ENCODE data around the gene MYCN. TPM values are rescaled to one million over a fixed set of nuclear protein-coding genes. Genes with fewer than 3 reads are reported as not detected.

The MYCN gene
- total and polyA plus RNA-seq, 4 donors: 0.16 to 1.3 TPM; not detected in 2

GRCh38 chr2:15954761-15955160 lies 14.4 kb downstream of the MYCN start:
- DNase-seq (ENCODE audit: low spot score): no peak
- TF ChIP-seq CTCF (IDR thresholded peaks at IDR 0.05; ENCODE audit: low read depth, low read length, missing input control): no peak
- TF ChIP-seq NR2F2 (IDR thresholded peaks at IDR 0.05): no peak
- TF ChIP-seq TAF1 (conservative IDR thresholded peaks at IDR 0.05): no peak
- no peak for TF ChIP-seq FOXA1 (IDR thresholded peaks at IDR 0.05)
- no peak for TF ChIP-seq ZBTB33 (IDR thresholded peaks at IDR 0.05)
- no peak for TF ChIP-seq RXRA (IDR thresholded peaks at IDR 0.05)
- H3K4me1 ChIP-seq (ENCODE audit: control insufficient read depth in 4 of 4, insufficient read depth in 4 of 4, low read length in 3 of 4): peaks cover 2 to 9% (median 5%) of the 10 kb centered on the region in 4 donors
- no peak overlapping the region for H3K4me3 ChIP-seq (ENCODE audit: low read depth in 1 of 3, low read length in 3 of 3)
- no peaks in the 10 kb centered on the region for H3K36me3 ChIP-seq (ENCODE audit: control insufficient read depth in 4 of 4, insufficient read depth in 3 of 4, low read depth in 1 of 4, low read length in 3 of 4)
- H3K27ac ChIP-seq (ENCODE audit: low read depth in 1 of 2, low read length in 2 of 2): no peak overlapping the region
- 93% methylated on average over 8 of the region's 8 CpGs for WGBS
- no peaks in the 10 kb centered on the region for H3K27me3 ChIP-seq (ENCODE audit: control insufficient read depth in 4 of 4, insufficient read depth in 4 of 4, low read length in 3 of 4)
- H3K9me3 ChIP-seq (ENCODE audit: control insufficient read depth in 4 of 4, low read length in 3 of 4): no peaks in the 10 kb centered on the region
- no peak overlapping the region for H3K9ac ChIP-seq (ENCODE audit: low read depth in 1 of 2, low read length in 2 of 2)

GRCh38 chr2:15955232-15955988 lies 15.1 kb downstream of the MYCN start:
- H3K36me3 ChIP-seq (ENCODE audit: control insufficient read depth in 4 of 4, insufficient read depth in 3 of 4, low read depth in 1 of 4, low read length in 3 of 4): no peaks in the 10 kb centered on the region
- peaks cover 0 to 4% (median 2%) of the 10 kb centered on the region in 4 donors for H3K4me1 ChIP-seq (ENCODE audit: control insufficient read depth in 4 of 4, insufficient read depth in 4 of 4, low read length in 3 of 4)
- WGBS: 91% methylated on average over 7 of the region's 7 CpGs
- TF ChIP-seq FOXA1 (IDR thresholded peaks at IDR 0.05) (no peak), RXRA (IDR thresholded peaks at IDR 0.05) (no peak), YY1 (IDR thresholded peaks at IDR 0.05) (no peak), ATF3 (IDR thresholded peaks at IDR 0.05) (no peak), SP1 (IDR thresholded peaks at IDR 0.05) (no peak)
- H3K9me3 ChIP-seq (ENCODE audit: control insufficient read depth in 4 of 4, low read length in 3 of 4): no peaks in the 10 kb centered on the region
- no peak overlapping the region for H3K9ac ChIP-seq (ENCODE audit: low read depth in 1 of 2, low read length in 2 of 2)
- H3K27ac ChIP-seq (ENCODE audit: low read depth in 1 of 2, low read length in 2 of 2): no peak overlapping the region
- no peaks in the 10 kb centered on the region for H3K27me3 ChIP-seq (ENCODE audit: control insufficient read depth in 4 of 4, insufficient read depth in 4 of 4, low read length in 3 of 4)
- H3K4me3 ChIP-seq (ENCODE audit: low read depth in 1 of 3, low read length in 3 of 3): no peak overlapping the region
- no peak for DNase-seq (ENCODE audit: low spot score)

GRCh38 chr2:15956230-15956629 lies 15.9 kb downstream of the MYCN start:
- TF ChIP-seq REST (IDR thresholded peaks at IDR 0.05) (no peak), HNF4G (IDR thresholded peaks at IDR 0.05) (no peak)
- Histone ChIP-seq H3K9me3 (ENCODE audit: control insufficient read depth in 4 of 4, low read length in 3 of 4) (no peaks in the 10 kb centered on the region), H3K27ac (ENCODE audit: low read depth in 1 of 2, low read length in 2 of 2) (no peak overlapping the region), H3K4me3 (ENCODE audit: low read depth in 1 of 3, low read length in 3 of 3) (no peak overlapping the region), H3K4me1 (ENCODE audit: control insufficient read depth in 4 of 4, insufficient read depth in 4 of 4, low read length in 3 of 4) (no peaks in the 10 kb centered on the region), H3K9ac (ENCODE audit: low read depth in 1 of 2, low read length in 2 of 2) (no peak overlapping the region), H3K36me3 (ENCODE audit: control insufficient read depth in 4 of 4, insufficient read depth in 3 of 4, low read depth in 1 of 4, low read length in 3 of 4) (no peaks in the 10 kb centered on the region), H3K27me3 (ENCODE audit: control insufficient read depth in 4 of 4, insufficient read depth in 4 of 4, low read length in 3 of 4) (no peaks in the 10 kb centered on the region)
- WGBS: 84% methylated on average over 9 of the region's 9 CpGs
- DNase-seq (ENCODE audit: low spot score): no peak
